ENCODE data around the gene GPR50.

Gene GPR50

DNA sequence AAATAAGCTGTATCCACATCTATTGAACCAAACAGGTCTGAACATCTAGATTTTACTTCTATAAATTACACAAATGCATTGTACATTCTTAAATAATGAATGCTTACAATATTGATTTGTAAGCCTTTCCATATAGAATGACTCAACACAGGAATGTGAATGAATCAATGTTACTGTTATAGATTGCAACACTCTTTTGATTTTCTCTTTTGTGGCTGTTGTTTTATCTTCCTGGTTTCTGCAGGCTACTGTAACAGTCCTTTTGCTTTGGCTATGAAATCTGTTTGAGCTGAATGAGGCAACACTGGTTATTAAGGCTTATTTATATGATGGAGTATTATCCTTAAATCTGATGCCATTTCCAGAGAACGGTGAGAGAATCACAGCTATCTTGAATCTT is 49.5 kb downstream of the GPR50 start:
- in situ Hi-C loops (cut with MboI; ENCODE audit: low sequenced_read_pairs), result no loop called here

DNA sequence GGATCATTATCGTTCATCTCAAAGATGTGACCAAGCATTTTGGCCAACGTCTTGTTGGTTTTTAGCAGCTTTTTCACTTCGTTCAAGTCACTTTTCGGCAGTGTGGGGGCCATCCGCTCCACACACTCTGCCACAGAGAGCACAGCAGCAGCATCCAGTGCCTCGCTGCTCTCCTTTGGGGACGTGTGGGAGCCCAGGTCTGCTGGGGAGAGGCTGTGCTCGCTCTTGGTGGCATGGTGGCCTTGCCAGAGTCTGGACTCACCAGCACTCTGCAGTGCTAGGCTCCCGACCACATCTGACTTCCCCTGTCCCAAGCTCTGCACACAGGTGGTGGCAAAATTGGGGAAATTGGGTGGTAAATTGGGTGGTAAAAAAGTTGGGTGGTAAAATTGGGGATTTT is 50.6 kb downstream of the GPR50 start:
- in situ Hi-C loops (cut with MboI; ENCODE audit: low sequenced_read_pairs), result no loop called here

DNA sequence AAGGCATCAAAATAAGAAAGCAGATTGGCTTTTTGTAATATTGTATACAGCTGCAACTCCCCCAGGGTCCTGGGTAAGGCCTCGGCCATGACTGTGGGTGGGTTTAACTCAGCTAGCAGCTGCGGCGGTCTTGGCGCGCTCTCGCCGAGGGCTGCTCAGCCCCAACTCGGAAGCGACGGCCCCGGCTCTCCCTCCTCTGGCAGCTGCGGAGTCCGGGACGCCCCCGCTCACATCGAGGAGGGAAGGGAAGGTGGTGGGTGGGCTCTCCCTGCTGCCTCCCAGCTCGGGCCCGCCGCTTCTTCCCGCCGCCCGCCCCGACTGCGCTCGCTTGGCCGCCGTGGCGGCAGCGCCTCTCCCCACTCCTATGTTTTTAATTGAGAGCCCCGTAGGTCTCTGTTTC is 51.2 kb downstream of the GPR50 start:
- in situ Hi-C loops (cut with MboI; ENCODE audit: low sequenced_read_pairs), result no loop called here

DNA sequence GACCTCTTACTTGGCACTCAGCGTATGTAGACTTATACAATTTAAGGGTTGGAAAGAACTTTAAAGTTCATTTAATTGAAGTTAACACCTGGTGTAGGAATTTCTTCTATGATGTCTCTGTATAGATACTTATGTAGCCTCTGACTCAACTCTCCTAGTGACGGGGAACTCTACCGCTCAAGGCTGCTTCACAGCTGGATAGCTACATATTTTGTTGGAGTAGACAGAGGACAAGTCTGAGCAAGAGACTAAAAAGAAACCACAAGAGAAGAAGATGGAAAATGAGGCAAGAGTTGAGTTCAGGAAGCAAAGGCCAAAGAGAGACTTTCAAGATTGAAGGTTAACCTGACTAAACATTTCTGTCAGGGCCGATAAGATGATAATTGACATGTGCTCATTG is 52.6 kb downstream of the GPR50 start:
- in situ Hi-C loops (cut with MboI; ENCODE audit: low sequenced_read_pairs), result no loop called here
